H1 (cell line): Measurements from ENCODE around the gene ANKEF1. TPM values are rescaled to one million over a fixed set of nuclear protein-coding genes. Genes with fewer than 3 reads are reported as not detected.

Experiments
- CTCF ChIA-PET: fragments of 300-600 bp; sonication (Branson Sonifier 250); formaldehyde crosslinking; loops from one replicate; lab custom pipeline; 2021; ENCODE audit not compliant: partially characterized antibody; lab: Charles Lee
- POLR2A ChIA-PET: fragments of 300-600 bp; sonication (Branson Sonifier 250); formaldehyde crosslinking; loops from one replicate; lab custom pipeline; 2021; ENCODE audit warnings: inconsistent platforms; ENCODE audit not compliant: partially characterized antibody; lab: Charles Lee
- DNase-seq, 2 experiments: peaks; one replicate each; pipeline versions ENCODE4 v3.0.0 to v3.0.0-alpha.2; 2010 to 2022; ENCODE audit warnings: low spot score in 2 of 2, low read depth in 1 of 2, mixed read lengths in 1 of 2
- FAIRE-seq: peaks from 2 replicates; lab custom pipeline; 2011; peaks lifted over from hg19 to GRCh38; lab: Jason Lieb, UNC
- H2AFZ ChIP-seq: 2 replicates; pipeline ENCODE4 v1.8.1; 2012; ENCODE audit warnings: low read length, inconsistent platforms
- H2AK5ac ChIP-seq: 2 replicates; pipeline ENCODE4 v1.6.1; 2013; ENCODE audit warnings: low read depth, low read length
- H2BK120ac ChIP-seq: replicated peaks from 2 replicates; pipeline ENCODE3; 2013; ENCODE audit warnings: low read depth, low read length, inconsistent platforms
- H2BK12ac ChIP-seq: 2 replicates; pipeline ENCODE4 v1.6.1; 2013; ENCODE audit warnings: low read depth, low read length
- H2BK15ac ChIP-seq: 2 replicates; pipeline ENCODE4 v1.6.1; 2013; ENCODE audit warnings: low read length
- H2BK20ac ChIP-seq: 2 replicates; pipeline ENCODE4 v1.6.1; 2013; ENCODE audit warnings: low read length
- H2BK5ac ChIP-seq: 2 replicates; pipeline ENCODE4 v1.6.1; 2013; ENCODE audit warnings: low read depth, low read length
- H3K14ac ChIP-seq: 2 replicates; pipeline ENCODE4 v1.6.1; 2013; ENCODE audit warnings: inconsistent platforms; ENCODE audit not compliant: insufficient read length
- H3K18ac ChIP-seq: 2 replicates; pipeline ENCODE4 v1.6.1; 2013; ENCODE audit warnings: low read length; ENCODE audit errors: extremely low read depth
- H3K23ac ChIP-seq: 2 replicates; pipeline ENCODE4 v1.6.1; 2013; ENCODE audit warnings: inconsistent platforms; ENCODE audit not compliant: insufficient read length
- H3K23me2 ChIP-seq: 2 replicates; pipeline ENCODE4 v1.6.1; 2013; ENCODE audit warnings: low read depth, low read length
- H3K27ac ChIP-seq: 2 replicates; pipeline ENCODE4 v1.6.1; 2011; ENCODE audit warnings: low read depth, low read length, inconsistent platforms
- H3K27me3 ChIP-seq, 4 experiments: replicated peaks in 1 of 4; 1 replicate in 1 of 4; 2 replicates in 3 of 4; pipeline versions ENCODE4 v1.6.1 to v1.8.1; 2011 to 2013; ENCODE audit warnings: low read length in 3 of 4, mild to moderate bottlenecking in 3 of 4, inconsistent platforms in 2 of 4, mixed read lengths in 2 of 4, moderate library complexity in 1 of 4; ENCODE audit not compliant: control insufficient read depth in 3 of 4, insufficient read depth in 3 of 4; ENCODE audit errors: extremely low read depth in 1 of 4
- H3K36me3 ChIP-seq, 4 experiments: 2 replicates each; pipeline versions ENCODE4 v1.6.1 to v1.8.1; 2011 to 2013; ENCODE audit warnings: mild to moderate bottlenecking in 4 of 4, low read length in 3 of 4, moderate library complexity in 2 of 4, control low read depth in 1 of 4, inconsistent platforms in 1 of 4; ENCODE audit not compliant: insufficient read depth in 4 of 4, control insufficient read depth in 2 of 4
- H3K4ac ChIP-seq: replicated peaks from 2 replicates; pipeline ENCODE3; 2013; ENCODE audit warnings: low read length, low read depth, mixed read lengths, inconsistent platforms; ENCODE audit not compliant: insufficient read length
- H3K4me1 ChIP-seq, 4 experiments: replicated peaks in 1 of 4; 1 replicate in 1 of 4; 2 replicates in 3 of 4; pipeline versions ENCODE4 v1.6.1 to v1.8.1; 2011 to 2013; ENCODE audit warnings: low read length in 3 of 4, inconsistent platforms in 2 of 4, mixed read lengths in 1 of 4; ENCODE audit not compliant: insufficient read depth in 4 of 4, control insufficient read depth in 3 of 4
- H3K4me2 ChIP-seq, 2 experiments: 2 replicates each; pipeline versions ENCODE4 v1.6.1 to v1.8.1; 2011 to 2013; ENCODE audit warnings: low read depth in 2 of 2, low read length in 2 of 2, control low read depth in 1 of 2, inconsistent platforms in 1 of 2, mild to moderate bottlenecking in 1 of 2; ENCODE audit not compliant: insufficient read depth in 1 of 2
- H3K4me3 ChIP-seq, 4 experiments: fragments of 200-600, 300-600 bp in 1 of 4; sonication (generic), shearing (Covaris generic), sonication (Bioruptor Twin) in 1 of 4; 2 replicates each; pipeline versions ENCODE4 v1.5.1 to v1.8.1; 2011 to 2016; ENCODE audit warnings: low read length in 4 of 4, low read depth in 3 of 4, control low read depth in 2 of 4, inconsistent platforms in 2 of 4, mild to moderate bottlenecking in 2 of 4, mixed read lengths in 1 of 4, moderate library complexity in 1 of 4; ENCODE audit not compliant: insufficient read depth in 2 of 4; ENCODE audit errors: extremely low read depth in 1 of 4
- H3K56ac ChIP-seq: replicated peaks from 2 replicates; pipeline ENCODE3; 2013; ENCODE audit warnings: low read depth, mild to moderate bottlenecking, mixed read lengths, low read length, inconsistent platforms; ENCODE audit not compliant: insufficient read length
- H3K79me1 ChIP-seq: 2 replicates; pipeline ENCODE4 v1.6.1; 2013; ENCODE audit warnings: low read depth, low read length, control low read depth
- H3K79me2 ChIP-seq, 2 experiments: 2 replicates each; pipeline versions ENCODE4 v1.6.1 to v1.8.1; 2012 to 2013; ENCODE audit warnings: low read length in 2 of 2, mild to moderate bottlenecking in 2 of 2, inconsistent platforms in 1 of 2; ENCODE audit not compliant: insufficient read depth in 2 of 2, control insufficient read depth in 1 of 2
- H3K9ac ChIP-seq, 4 experiments: replicated peaks in 1 of 4; 1 replicate in 1 of 4; 2 replicates in 3 of 4; pipeline versions ENCODE4 v1.6.1 to v1.8.1; 2011 to 2013; ENCODE audit warnings: low read depth in 3 of 4, low read length in 3 of 4, control low read depth in 2 of 4, mild to moderate bottlenecking in 2 of 4, moderate library complexity in 2 of 4, inconsistent platforms in 1 of 4; ENCODE audit errors: extremely low read depth in 1 of 4
- H3K9me3 ChIP-seq, 2 experiments: 2 replicates each; pipeline versions ENCODE4 v1.6.1 to v1.8.1; 2012 to 2013; ENCODE audit warnings: mild to moderate bottlenecking in 2 of 2, moderate library complexity in 2 of 2, control low read depth in 1 of 2, inconsistent platforms in 1 of 2, low read depth in 1 of 2, low read length in 1 of 2, mixed read lengths in 1 of 2; ENCODE audit not compliant: insufficient read depth in 2 of 2
- H4K20me1 ChIP-seq, 2 experiments: replicated peaks in 1 of 2; 2 replicates each; pipeline versions ENCODE3 to v1.8.1; 2011 to 2013; ENCODE audit warnings: inconsistent platforms in 2 of 2, low read length in 2 of 2, mild to moderate bottlenecking in 1 of 2; ENCODE audit not compliant: insufficient read depth in 2 of 2, control insufficient read depth in 1 of 2
- H4K5ac ChIP-seq: 2 replicates; pipeline ENCODE4 v1.6.1; 2013; ENCODE audit warnings: low read length, low read depth, mixed read lengths, inconsistent platforms; ENCODE audit not compliant: insufficient read length
- H4K8ac ChIP-seq: 2 replicates; pipeline ENCODE4 v1.8.0; 2013; ENCODE audit warnings: mild to moderate bottlenecking, moderate library complexity, low read length, inconsistent platforms; ENCODE audit not compliant: insufficient read depth; ENCODE audit errors: extremely low read depth
- H4K91ac ChIP-seq: replicated peaks from 2 replicates; pipeline ENCODE3; 2013; ENCODE audit warnings: low read length, mixed read lengths, inconsistent platforms; ENCODE audit not compliant: insufficient read length
- NRF1 ChIP-seq: IDR thresholded peaks from 2 replicates; pipeline ENCODE4 v1.6.1; 2011; ENCODE audit warnings: mild to moderate bottlenecking, low read depth, low read length, improper control_type of control experiment
- SIX5 ChIP-seq: IDR thresholded peaks from 2 replicates; pipeline ENCODE4 v1.6.1; 2011; ENCODE audit warnings: mild to moderate bottlenecking, low read depth, low read length
- TBP ChIP-seq: IDR thresholded peaks from 2 replicates; pipeline ENCODE4 v1.6.1; 2011; ENCODE audit warnings: low read depth, low read length, improper control_type of control experiment
- WGBS, 2 experiments: shearing (Covaris generic) in 1 of 2; methylation state at CpG; one replicate each; pipeline versions ENCODE4 v1.1.6 to v1.1.7; 2013 to 2015; ENCODE audit warnings: low lambda C conversion rate in 2 of 2, mixed read lengths in 2 of 2, inconsistent platforms in 1 of 2, low coverage in 1 of 2, missing lambda C conversion rate in 1 of 2; ENCODE audit not compliant: insufficient replicate concordance in 2 of 2, insufficient coverage in 1 of 2, insufficient read length in 1 of 2; ENCODE audit errors: extremely low coverage in 1 of 2, missing lambda C conversion rate in 1 of 2; 5-methylcytosine and 5-hydroxymethylcytosine counted together
- polyA plus RNA-seq, 7 experiments: library from polyadenylated mRNA; depleted of rRNA in 3 of 7; stranded (reverse) in 5 of 7; unstranded in 2 of 7; fragments of >200 nt in 5 of 7; fragments of 200-250 nt in 2 of 7; gene quantifications; 1 replicate in 5 of 7; 2 replicates in 1 of 7; 4 replicates in 1 of 7; pipeline versions ENCODE4 v1.2.1 to v1.2.3, GENCODE V29; 2011 to 2013; ENCODE audit warnings: missing spikeins in 2 of 7, mixed read lengths in 2 of 7
- total RNA-seq: library from RNA; stranded (reverse); fragmentation: NEBNext Ultra II Directional; extraction: Animal tissue kit (Norgen Biotek cat#: 25700); gene quantifications from 2 replicates; pipeline ENCODE4 v1.2.1, GENCODE V29; 2021

ANKEF1 gene
- total and polyA plus RNA-seq, 2 of the 8 experiments (the other 6 are each of a cell fraction or from before 2014, with no cell fraction given): 2.8 to 10.0 TPM

DNA sequence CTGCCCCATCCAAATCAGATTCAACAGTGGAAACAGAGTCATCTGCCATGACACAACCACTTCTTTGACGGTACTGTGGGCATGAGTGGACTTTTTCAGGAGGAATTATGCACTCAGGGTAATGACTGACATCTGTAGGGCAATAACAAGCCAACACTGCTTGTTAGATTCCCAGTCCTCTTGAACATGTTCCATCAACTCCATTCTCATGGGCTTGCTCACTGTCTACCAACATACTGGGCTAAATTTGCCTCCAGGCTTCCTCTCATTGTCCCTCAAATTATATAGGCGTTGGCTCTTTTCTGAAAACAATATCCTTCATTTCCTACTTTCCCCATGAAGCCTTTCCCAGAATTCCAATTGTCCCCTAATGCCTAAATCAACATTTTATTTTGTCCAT, 43.1 kb downstream of the ANKEF1 start:
- WGBS, 2 experiments: 96% methylated on average over 2 of the region's 2 CpGs; no CpG with 5 or more reads in 1 of the 2 experiments
- Histone ChIP-seq H3K4me1 (no peaks in the 10 kb centered on the region), H2AK5ac (no peak overlapping the region), H2BK120ac (no peak overlapping the region), H3K27me3 (peaks cover 0 to 1% (median 0%) of the 10 kb centered on the region in 4 experiments; a peak in 1 of 7 replicates), H4K8ac (no peak overlapping the region), H3K79me1 (no peaks in the 10 kb centered on the region), H3K27ac (no peak overlapping the region), H3K23ac (no peak overlapping the region), H4K5ac (no peak overlapping the region), H3K9me3 (no peaks in the 10 kb centered on the region), H2BK5ac (no peak overlapping the region), H3K4me3 (no peak overlapping the region), H2BK15ac (no peak overlapping the region), H4K91ac (no peak overlapping the region), H3K4ac (no peak overlapping the region), H3K36me3 (no peaks in the 10 kb centered on the region), H3K4me2 (no peak overlapping the region), H3K18ac (no peak overlapping the region), H4K20me1 (no peaks in the 10 kb centered on the region), H2BK20ac (no peak overlapping the region), H2BK12ac (no peak overlapping the region), H3K79me2 (no peaks in the 10 kb centered on the region), H3K56ac (no peak overlapping the region), H3K9ac (no peak overlapping the region), H2AFZ (no peak overlapping the region), H3K14ac (no peak overlapping the region), H3K23me2 (no peaks in the 10 kb centered on the region)
- DNase-seq (no peak), FAIRE-seq (no peak)
- ChIA-PET CTCF (interaction anchor here (0.7 to 4.9 kb wide), 32 partner anchors 8 to 563 kb away, joined by 3 to 84 read pairs (median 5); partner anchors contain the start of genes ANKEF1 and LAMP5), POLR2A (no interaction called here)
- TF ChIP-seq SIX5 (no peak), NRF1 (no peak), TBP (no peak)
